BJ (cell line): ENCODE results near the gene DHX30. TPM values are rescaled to one million over a fixed set of nuclear protein-coding genes. Genes with fewer than 3 reads are reported as not detected.

Experiments used
- CTCF ChIA-PET: fragments of 350-600 bp; formaldehyde crosslinking; extraction: SDS; loops from one replicate; lab custom pipeline; 2021; ENCODE audit warnings: antibody characterized with exemption, inconsistent platforms; lab: Yijun Ruan, JAX
- POLR2A ChIA-PET: fragments of 300-600 bp; sonication (Branson Sonifier 250); formaldehyde crosslinking; extraction: SDS; loops from one replicate; lab custom pipeline; 2021; ENCODE audit warnings: antibody characterized with exemption; lab: Charles Lee
- DNase-seq: peaks from one replicate; pipeline ENCODE4 v3.0.0-alpha.2; 2011; ENCODE audit warnings: low read depth
- H3K27me3 ChIP-seq: 2 replicates; pipeline ENCODE4 v1.6.0; 2011; ENCODE audit warnings: low read length; ENCODE audit not compliant: control insufficient read depth, insufficient read depth
- H3K36me3 ChIP-seq: 2 replicates; pipeline ENCODE4 v1.5.1; 2011; ENCODE audit warnings: low read length; ENCODE audit not compliant: control insufficient read depth, insufficient read depth
- H3K4me3 ChIP-seq: 2 replicates; pipeline ENCODE4 v1.5.1; 2011; ENCODE audit warnings: low read depth, mild to moderate bottlenecking, control low read depth, low read length
- CTCF ChIP-seq: IDR thresholded peaks from 2 replicates; pipeline ENCODE4 v1.5.1; 2011; ENCODE audit warnings: low read depth, mild to moderate bottlenecking, control low read depth, inconsistent platforms, low read length, moderate library complexity; ENCODE audit not compliant: insufficient read depth
- polyA plus RNA-seq: library from polyadenylated mRNA; depleted of rRNA; stranded (reverse); fragments of >200 nt; gene quantifications from 2 replicates; pipeline ENCODE4 v1.2.3, GENCODE V29; 2011

Gene DHX30
- polyA plus RNA-seq, 1 experiment: 53.4 TPM

GRCh38 chr3:47804577-47804976 lies 1.6 kb downstream of the DHX30 start:
- no peaks in the 10 kb centered on the region for H3K27me3 ChIP-seq
- H3K36me3 ChIP-seq: peaks cover 4% of the 10 kb centered on the region
- no peak for TF ChIP-seq CTCF
- no peak overlapping the region for H3K4me3 ChIP-seq
- CTCF ChIA-PET: interaction anchor here (0.8 to 2.0 kb wide), 6 partner anchors 11 to 283 kb away, joined by 3 to 6 read pairs (median 4); no protein-coding TSS in a partner anchor
- POLR2A ChIA-PET: no interaction called here
- DNase-seq: no peak

GRCh38 chr3:47813551-47814177 lies 10.7 kb downstream of the DHX30 start:
- CTCF ChIA-PET: interaction anchor here (1.3 to 5.1 kb wide), 2 partner anchors 12 to 291 kb away, joined by 5 to 38 read pairs; no protein-coding TSS in a partner anchor
- TF ChIP-seq CTCF: no peak
- POLR2A ChIA-PET: no interaction called here
- Histone ChIP-seq H3K4me3 (no peak overlapping the region), H3K36me3 (peaks cover 16% of the 10 kb centered on the region), H3K27me3 (no peaks in the 10 kb centered on the region)
- DNase-seq: no peak

- ChIA-PET POLR2A (no interaction called here), CTCF (interaction anchor here (1.4 to 5.1 kb wide), 2 partner anchors 8 to 14 kb away, joined by 5 to 38 read pairs; no protein-coding TSS in a partner anchor)
- Histone ChIP-seq H3K27me3 (no peaks in the 10 kb centered on the region), H3K4me3 (no peak overlapping the region), H3K36me3 (peaks cover 6% of the 10 kb centered on the region)
- DNase-seq: no peak
- no peak for TF ChIP-seq CTCF
Observed at GRCh38 chr3:47817609-47818008, 14.7 kb downstream of the DHX30 start.

- peak overlapping the region; percentile 94 for H3K4me3 ChIP-seq
- peak; percentile 41 for DNase-seq
- CTCF ChIA-PET: interaction anchor here (0.6 to 4.4 kb wide), 23 partner anchors 9 to 333 kb away, joined by 3 to 44 read pairs (median 5); partner anchors contain the start of gene DHX30
- peaks cover 8% of the 10 kb centered on the region for H3K36me3 ChIP-seq
- H3K27me3 ChIP-seq: no peaks in the 10 kb centered on the region
- POLR2A ChIA-PET: interaction anchor here (0.6 kb wide), 3 partner anchors 14 to 162 kb away, joined by 3 to 9 read pairs (median 8); no protein-coding TSS in a partner anchor
- peak; percentile 53 for TF ChIP-seq CTCF
Observed at GRCh38 chr3:47824541-47825473, 21.9 kb downstream of the DHX30 start.
